HepG2 (cell line): ENCODE results near the gene PTPRM. TPM values are rescaled to one million over a fixed set of nuclear protein-coding genes. Genes with fewer than 3 reads are reported as not detected.

Experiments used
- ATAC-seq: fragments of 200-7000 bp; cut with Tn5 transposase; 3 replicates; pipeline ENCODE4 v1.9.1; 2020; ENCODE audit warnings: mild to moderate bottlenecking, moderate library complexity
- BruUV-seq: library from RNA; stranded (reverse); fragments of 400-500 nt; replicated peaks from 2 replicates; lab custom pipeline; 2021; lab: Mats Ljungman, UMichigan
- CTCF ChIA-PET: fragments of 300-600 bp; formaldehyde crosslinking; extraction: SDS; loops from one replicate; lab custom pipeline; 2021; ENCODE audit warnings: low total read pairs, inconsistent platforms, low intra/inter-chr PET ratio; lab: Yijun Ruan, JAX
- POLR2A ChIA-PET: fragments of 350-600 bp; sonication (Branson Sonifier 250); formaldehyde crosslinking; loops from one replicate; lab custom pipeline; 2020; ENCODE audit warnings: antibody characterized with exemption, inconsistent platforms; lab: Yijun Ruan, JAX
- DNase-seq: peaks from one replicate; pipeline ENCODE4 v3.0.0-alpha.2; 2015; ENCODE audit warnings: low spot score
- FAIRE-seq: peaks from 3 replicates; lab custom pipeline; 2011; peaks lifted over from hg19 to GRCh38; lab: Jason Lieb, UNC
- H2AFZ ChIP-seq: one replicate; pipeline ENCODE4 v1.6.1; 2011; ENCODE audit warnings: low read length, inconsistent platforms
- H3K27ac ChIP-seq: fragments of 300-600 bp; 3 replicates; pipeline ENCODE4 v1.8.0; 2011; ENCODE audit warnings: mixed run types, mild to moderate bottlenecking, mixed read lengths, low read length, inconsistent platforms; ENCODE audit not compliant: insufficient read depth; ENCODE audit errors: extremely low read length
- H3K27me3 ChIP-seq, 2 experiments: fragments of 200-600 bp in 1 of 2; 2 replicates in 1 of 2; 3 replicates in 1 of 2; pipeline versions ENCODE4 v1.6.0 to v1.8.0; 2011; ENCODE audit warnings: low read length in 2 of 2, mild to moderate bottlenecking in 2 of 2, moderate library complexity in 2 of 2, inconsistent platforms in 1 of 2; ENCODE audit not compliant: insufficient read depth in 2 of 2, control insufficient read depth in 1 of 2
- H3K36me3 ChIP-seq, 2 experiments: fragments of 200-600 bp in 1 of 2; replicated peaks in 1 of 2; 2 replicates in 1 of 2; 3 replicates in 1 of 2; pipeline versions ENCODE4 v1.5.1 to v1.8.0; 2011; ENCODE audit warnings: low read length in 2 of 2, inconsistent platforms in 1 of 2; ENCODE audit not compliant: insufficient read depth in 2 of 2, control insufficient read depth in 1 of 2
- H3K4me1 ChIP-seq: 2 replicates; pipeline ENCODE4 v1.5.1; 2012; ENCODE audit warnings: low read length, inconsistent platforms; ENCODE audit not compliant: insufficient read depth
- H3K4me2 ChIP-seq: 2 replicates; pipeline ENCODE4 v1.6.0; 2011; ENCODE audit warnings: low read depth, low read length, inconsistent platforms
- H3K4me3 ChIP-seq, 3 experiments: fragments of 200-600 bp in 1 of 3; sonication (generic), shearing (Covaris generic) in 1 of 3; replicated peaks in 1 of 3; 2 replicates each; pipeline ENCODE4 v1.5.1; 2011 to 2016; ENCODE audit warnings: low read length in 3 of 3, inconsistent platforms in 2 of 3, low read depth in 2 of 3, mild to moderate bottlenecking in 2 of 3, control low read depth in 1 of 3, mixed read lengths in 1 of 3; ENCODE audit not compliant: insufficient read depth in 1 of 3
- H3K79me2 ChIP-seq: one replicate; pipeline ENCODE4 v1.6.1; 2011; ENCODE audit warnings: low read length, inconsistent platforms; ENCODE audit not compliant: insufficient read depth
- H3K9ac ChIP-seq: 2 replicates; pipeline ENCODE4 v1.6.0; 2011; ENCODE audit warnings: mild to moderate bottlenecking, low read depth, low read length, inconsistent platforms; ENCODE audit not compliant: insufficient read depth
- H3K9me3 ChIP-seq: 2 replicates; pipeline ENCODE4 v1.5.1; 2012; ENCODE audit warnings: mild to moderate bottlenecking, low read length
- H4K20me1 ChIP-seq: 2 replicates; pipeline ENCODE4 v1.6.0; 2011; ENCODE audit warnings: inconsistent platforms, mild to moderate bottlenecking, low read length, moderate library complexity; ENCODE audit not compliant: insufficient read depth
- ARNT ChIP-seq: fragments of 450-650 bp; IDR thresholded peaks from 2 replicates; pipeline ENCODE4 v1.6.1; 2017
- GATAD1 ChIP-seq: IDR thresholded peaks from 2 replicates; pipeline ENCODE4 v1.6.1; 2016; ENCODE audit warnings: missing genetic modification reagents, missing compliant biosample characterization
- IKZF1 ChIP-seq: fragments of 450-650 bp; IDR thresholded peaks from 2 replicates; pipeline ENCODE4 v1.7.1; 2016
- KLF6 ChIP-seq: IDR thresholded peaks from 2 replicates; pipeline ENCODE4 v1.8.0; 2016; ENCODE audit warnings: missing biosample characterization, missing genetic modification reagents
- MIER2 ChIP-seq: IDR thresholded peaks from 2 replicates; pipeline ENCODE4 v1.6.1; 2016; ENCODE audit warnings: missing biosample characterization, missing genetic modification reagents
- NR2C2 ChIP-seq: sonication (generic); formaldehyde crosslinking; IDR thresholded peaks from 2 replicates; pipeline ENCODE4 v1.4.0; 2020; ENCODE audit warnings: missing genetic modification reagents, mild to moderate bottlenecking, moderate library complexity, borderline replicate concordance
- ZNF256 ChIP-seq: sonication (generic); formaldehyde crosslinking; conservative IDR thresholded peaks from 2 replicates; pipeline ENCODE4 v1.4.0; 2020; ENCODE audit warnings: missing genetic modification reagents
- ZNF264 ChIP-seq: sonication (generic); formaldehyde crosslinking; IDR thresholded peaks from 2 replicates; pipeline ENCODE4 v1.4.0; 2020; ENCODE audit warnings: missing genetic modification reagents
- ZNF703 ChIP-seq: sonication (generic); formaldehyde crosslinking; IDR thresholded peaks from 2 replicates; pipeline ENCODE4 v1.5.1; 2020; ENCODE audit warnings: missing genetic modification reagents, mild to moderate bottlenecking, moderate library complexity, borderline replicate concordance
- WGBS: methylation state at CpG from one replicate; pipeline ENCODE4 v1.1.6; 2017; ENCODE audit warnings: low lambda C conversion rate; 5-methylcytosine and 5-hydroxymethylcytosine counted together
- in situ Hi-C: cut with HindIII; loops from 2 replicates; pipeline ENCODE4 v1.10.0; 2017; ENCODE audit warnings: low pct_unique_long_range_greater_than_20kb; ENCODE audit not compliant: extremely low pct_ligation_motif_present
- intact Hi-C: fragments of 100-400 bp; cut with micrococcal nuclease; formaldehyde crosslinking; loops from one replicate; pipeline ENCODE4 v1.10.0; 2022; ENCODE audit not compliant: unreplicated experiment
- polyA plus RNA-seq, 8 experiments: library from polyadenylated mRNA; depleted of rRNA in 3 of 8; stranded (reverse) in 7 of 8; unstranded in 1 of 8; fragments of >200 nt; fragmentation: Illumina TruSeq in 4 of 8; extraction: Trizol in 4 of 8; gene quantifications; 2 replicates each; pipeline versions ENCODE4 v1.2.1 to v1.2.3, GENCODE V29; 2011 to 2016; ENCODE audit warnings: low read depth in 4 of 8, missing spikeins in 1 of 8, mixed read lengths in 1 of 8; ENCODE audit not compliant: insufficient read depth in 1 of 8
- total RNA-seq, 5 experiments: library from RNA; depleted of rRNA; stranded (reverse); fragments of >200 nt; fragmentation: Illumina TruSeq; extraction: Trizol; gene quantifications; 2 replicates each; pipeline ENCODE4 v1.2.3, GENCODE V29; 2016; ENCODE audit warnings: low read depth in 1 of 5
- TF ChIP-seq, protein P1 (sequence below): sonication (generic); formaldehyde crosslinking; IDR thresholded peaks from 2 replicates; pipeline ENCODE4 v1.5.0; 2020; ENCODE audit warnings: mild to moderate bottlenecking, missing genetic modification reagents, moderate library complexity
- TF ChIP-seq, protein P2 (sequence below): sonication (generic); formaldehyde crosslinking; IDR thresholded peaks from 2 replicates; pipeline ENCODE4 v1.4.0; 2020; ENCODE audit warnings: missing genetic modification reagents

The PTPRM gene
- total and polyA plus RNA-seq, 2 of the 13 experiments (the other 11 are each of a cell fraction or from before 2014, with no cell fraction given) = 12.6 to 108 TPM

DNA sequence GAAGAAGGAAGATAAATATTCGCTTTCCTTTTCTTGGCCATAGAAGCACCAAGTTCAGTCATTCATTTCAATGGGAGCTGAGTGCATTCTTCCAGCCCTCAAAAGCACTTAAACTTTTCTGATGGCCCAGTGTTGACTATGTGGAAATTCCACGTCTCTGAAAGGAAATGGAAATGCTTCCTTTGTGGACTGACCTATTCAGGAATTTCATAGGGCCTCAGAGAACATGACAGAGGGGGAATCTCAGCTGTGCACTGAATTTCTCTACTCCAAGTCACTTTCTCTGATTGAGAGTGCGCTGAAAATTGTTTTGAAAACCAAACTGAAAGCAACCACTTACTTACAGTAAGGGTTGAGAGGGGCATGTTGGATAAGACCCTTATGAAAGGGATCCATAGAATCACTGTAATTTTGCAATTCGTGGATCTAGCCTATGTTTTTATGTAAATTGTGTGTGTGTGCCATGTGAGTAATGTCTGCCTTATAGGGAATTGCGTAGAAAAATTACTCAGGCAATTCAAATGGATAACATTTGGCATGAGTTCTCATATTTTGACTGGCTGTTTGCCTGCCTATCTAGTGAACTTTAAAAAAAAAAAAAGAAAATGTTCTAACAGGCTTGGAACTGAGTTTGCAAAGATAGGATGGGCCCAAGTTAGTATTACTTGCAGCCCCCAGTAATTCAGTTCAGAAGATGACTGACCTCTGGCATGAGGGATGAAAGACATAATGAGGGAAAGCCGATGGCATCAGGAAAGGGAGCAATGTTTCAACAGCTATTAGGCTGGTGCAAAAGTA, 437.0 kb downstream of the PTPRM start:
- in situ Hi-C loops = no loop called here
- CTCF ChIA-PET = no interaction called here
- H3K4me3 ChIP-seq = no peak overlapping the region
- H4K20me1 ChIP-seq = no peaks in the 10 kb centered on the region
- H3K27me3 ChIP-seq = no peaks in the 10 kb centered on the region; a peak in 1 of 5 replicates
- FAIRE-seq = no peak
- no peaks in the 10 kb centered on the region for H3K4me1 ChIP-seq
- H2AFZ ChIP-seq = no peak overlapping the region
- H3K27ac ChIP-seq = no peak overlapping the region
- 91% methylated on average over 6 of the region's 6 CpGs for WGBS
- intact Hi-C loops = no loop called here
- H3K9ac ChIP-seq = no peak overlapping the region
- TF ChIP-seq ZNF264 (CRISPR knock-in tag) (no peak), KLF6 (CRISPR knock-in tag) (no peak), GATAD1 (CRISPR knock-in tag) (no peak)
- TF ChIP-seq, protein P1, sequence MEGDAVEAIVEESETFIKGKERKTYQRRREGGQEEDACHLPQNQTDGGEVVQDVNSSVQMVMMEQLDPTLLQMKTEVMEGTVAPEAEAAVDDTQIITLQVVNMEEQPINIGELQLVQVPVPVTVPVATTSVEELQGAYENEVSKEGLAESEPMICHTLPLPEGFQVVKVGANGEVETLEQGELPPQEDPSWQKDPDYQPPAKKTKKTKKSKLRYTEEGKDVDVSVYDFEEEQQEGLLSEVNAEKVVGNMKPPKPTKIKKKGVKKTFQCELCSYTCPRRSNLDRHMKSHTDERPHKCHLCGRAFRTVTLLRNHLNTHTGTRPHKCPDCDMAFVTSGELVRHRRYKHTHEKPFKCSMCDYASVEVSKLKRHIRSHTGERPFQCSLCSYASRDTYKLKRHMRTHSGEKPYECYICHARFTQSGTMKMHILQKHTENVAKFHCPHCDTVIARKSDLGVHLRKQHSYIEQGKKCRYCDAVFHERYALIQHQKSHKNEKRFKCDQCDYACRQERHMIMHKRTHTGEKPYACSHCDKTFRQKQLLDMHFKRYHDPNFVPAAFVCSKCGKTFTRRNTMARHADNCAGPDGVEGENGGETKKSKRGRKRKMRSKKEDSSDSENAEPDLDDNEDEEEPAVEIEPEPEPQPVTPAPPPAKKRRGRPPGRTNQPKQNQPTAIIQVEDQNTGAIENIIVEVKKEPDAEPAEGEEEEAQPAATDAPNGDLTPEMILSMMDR (CRISPR knock-in tag) = no peak
- BruUV-seq = no TSS peak
- no peaks in the 10 kb centered on the region for H3K79me2 ChIP-seq
- no peak for ATAC-seq
- no peak overlapping the region for H3K4me2 ChIP-seq
- H3K36me3 ChIP-seq = no peaks in the 10 kb centered on the region
- no peaks in the 10 kb centered on the region for H3K9me3 ChIP-seq
- DNase-seq = no peak
- POLR2A ChIA-PET = no interaction called here

DNA sequence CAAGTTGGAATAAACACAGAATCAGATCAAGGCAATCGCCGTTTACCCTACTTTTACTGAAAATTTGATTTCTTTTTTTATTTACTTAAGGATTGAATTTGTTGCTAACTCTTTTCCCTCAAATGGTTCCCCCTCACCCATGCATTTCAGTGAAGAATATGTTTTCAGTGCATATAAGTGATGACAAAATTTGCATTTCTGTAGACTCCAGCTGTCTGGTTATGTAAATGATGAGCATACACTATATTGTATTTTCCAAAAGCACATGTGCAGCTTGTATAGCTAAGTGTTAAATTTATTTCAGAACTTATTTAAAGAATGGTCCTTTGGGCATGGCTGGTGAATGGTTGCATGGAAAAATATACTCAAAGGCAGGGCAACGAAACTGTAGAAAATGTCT, 437.7 kb downstream of the PTPRM start:
- Histone ChIP-seq H3K4me3 (no peak overlapping the region), H3K27ac (no peak overlapping the region), H3K79me2 (no peaks in the 10 kb centered on the region), H3K36me3 (no peaks in the 10 kb centered on the region), H3K4me1 (no peaks in the 10 kb centered on the region), H3K27me3 (no peaks in the 10 kb centered on the region; a peak in 1 of 5 replicates), H4K20me1 (no peaks in the 10 kb centered on the region), H3K9ac (no peak overlapping the region), H3K4me2 (no peak overlapping the region), H3K9me3 (no peaks in the 10 kb centered on the region), H2AFZ (no peak overlapping the region)
- in situ Hi-C loops (no loop called here), intact Hi-C loops (no loop called here)
- POLR2A ChIA-PET = no interaction called here
- FAIRE-seq = no peak
- DNase-seq = no peak
- no TSS peak for BruUV-seq
- ATAC-seq = no peak
- CTCF ChIA-PET = no interaction called here
- 91% methylated on average over 3 of the region's 3 CpGs for WGBS
- TF ChIP-seq NR2C2 (CRISPR knock-in tag) = no peak
- TF ChIP-seq, protein P2, sequence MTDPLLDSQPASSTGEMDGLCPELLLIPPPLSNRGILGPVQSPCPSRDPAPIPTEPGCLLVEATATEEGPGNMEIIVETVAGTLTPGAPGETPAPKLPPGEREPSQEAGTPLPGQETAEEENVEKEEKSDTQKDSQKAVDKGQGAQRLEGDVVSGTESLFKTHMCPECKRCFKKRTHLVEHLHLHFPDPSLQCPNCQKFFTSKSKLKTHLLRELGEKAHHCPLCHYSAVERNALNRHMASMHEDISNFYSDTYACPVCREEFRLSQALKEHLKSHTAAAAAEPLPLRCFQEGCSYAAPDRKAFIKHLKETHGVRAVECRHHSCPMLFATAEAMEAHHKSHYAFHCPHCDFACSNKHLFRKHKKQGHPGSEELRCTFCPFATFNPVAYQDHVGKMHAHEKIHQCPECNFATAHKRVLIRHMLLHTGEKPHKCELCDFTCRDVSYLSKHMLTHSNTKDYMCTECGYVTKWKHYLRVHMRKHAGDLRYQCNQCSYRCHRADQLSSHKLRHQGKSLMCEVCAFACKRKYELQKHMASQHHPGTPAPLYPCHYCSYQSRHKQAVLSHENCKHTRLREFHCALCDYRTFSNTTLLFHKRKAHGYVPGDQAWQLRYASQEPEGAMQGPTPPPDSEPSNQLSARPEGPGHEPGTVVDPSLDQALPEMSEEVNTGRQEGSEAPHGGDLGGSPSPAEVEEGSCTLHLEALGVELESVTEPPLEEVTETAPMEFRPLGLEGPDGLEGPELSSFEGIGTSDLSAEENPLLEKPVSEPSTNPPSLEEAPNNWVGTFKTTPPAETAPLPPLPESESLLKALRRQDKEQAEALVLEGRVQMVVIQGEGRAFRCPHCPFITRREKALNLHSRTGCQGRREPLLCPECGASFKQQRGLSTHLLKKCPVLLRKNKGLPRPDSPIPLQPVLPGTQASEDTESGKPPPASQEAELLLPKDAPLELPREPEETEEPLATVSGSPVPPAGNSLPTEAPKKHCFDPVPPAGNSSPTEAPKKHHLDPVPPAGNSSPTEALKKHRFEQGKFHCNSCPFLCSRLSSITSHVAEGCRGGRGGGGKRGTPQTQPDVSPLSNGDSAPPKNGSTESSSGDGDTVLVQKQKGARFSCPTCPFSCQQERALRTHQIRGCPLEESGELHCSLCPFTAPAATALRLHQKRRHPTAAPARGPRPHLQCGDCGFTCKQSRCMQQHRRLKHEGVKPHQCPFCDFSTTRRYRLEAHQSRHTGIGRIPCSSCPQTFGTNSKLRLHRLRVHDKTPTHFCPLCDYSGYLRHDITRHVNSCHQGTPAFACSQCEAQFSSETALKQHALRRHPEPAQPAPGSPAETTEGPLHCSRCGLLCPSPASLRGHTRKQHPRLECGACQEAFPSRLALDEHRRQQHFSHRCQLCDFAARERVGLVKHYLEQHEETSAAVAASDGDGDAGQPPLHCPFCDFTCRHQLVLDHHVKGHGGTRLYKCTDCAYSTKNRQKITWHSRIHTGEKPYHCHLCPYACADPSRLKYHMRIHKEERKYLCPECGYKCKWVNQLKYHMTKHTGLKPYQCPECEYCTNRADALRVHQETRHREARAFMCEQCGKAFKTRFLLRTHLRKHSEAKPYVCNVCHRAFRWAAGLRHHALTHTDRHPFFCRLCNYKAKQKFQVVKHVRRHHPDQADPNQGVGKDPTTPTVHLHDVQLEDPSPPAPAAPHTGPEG (CRISPR knock-in tag) = no peak
- no peak for TF ChIP-seq MIER2 (CRISPR knock-in tag)
- no peak for TF ChIP-seq IKZF1
- TF ChIP-seq ZNF256 (CRISPR knock-in tag) = no peak
- no peak for TF ChIP-seq ARNT
- TF ChIP-seq ZNF703 = no peak
